ENCODE data around the gene SIGLEC14. TPM values are rescaled to one million over a fixed set of nuclear protein-coding genes. Genes with fewer than 3 reads are reported as not detected.
A peak's percentile ranks its signal among the peaks of the same experiment; 100 is the strongest.

The SIGLEC14 gene
- total RNA-seq, 2 experiments from 2014 or later: not detected

DNA sequence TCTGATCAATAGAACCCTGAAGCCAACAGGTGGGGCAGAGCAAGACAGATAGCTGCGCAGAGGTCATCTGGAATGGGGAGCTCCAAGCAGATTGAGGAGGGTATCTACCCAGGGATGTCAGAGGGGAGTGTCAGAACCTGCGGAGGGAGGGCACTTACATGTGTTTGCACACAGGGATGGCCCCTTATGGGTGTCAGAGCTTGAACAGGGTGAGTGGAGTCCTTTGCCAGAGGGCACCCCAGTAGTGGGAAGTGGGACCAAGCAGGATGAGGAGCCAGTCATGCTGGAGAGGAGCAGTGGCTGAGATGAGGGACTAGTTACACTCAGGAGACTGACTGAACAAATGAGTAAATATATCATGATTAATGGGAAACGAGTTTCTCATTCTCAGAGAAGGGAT, 17.0 kb upstream of the SIGLEC14 start:
- Mint-ChIP-seq H3K27me3 (peaks cover 21% of the 10 kb centered on the region), H3K36me3 (no peaks in the 10 kb centered on the region), H3K4me1 (ENCODE audit: low read depth) (peaks cover 4% of the 10 kb centered on the region), H3K9me3 (peaks cover 3% of the 10 kb centered on the region), H3K27ac (no peak overlapping the region), H3K4me3 (no peak overlapping the region)
- ChIA-PET CTCF (interaction anchor here (1.4 kb wide), 1 partner anchor 242 kb away, joined by 3 read pairs; no protein-coding TSS in a partner anchor), POLR2A (no interaction called here)
- DNase-seq: no peak
- intact Hi-C loops (cut with micrococcal nuclease): loop anchor here (10.0 kb wide), 1 partner anchor 111 kb away; no protein-coding TSS in a partner anchor

- H3K9me3 Mint-ChIP-seq: peaks cover 3% of the 10 kb centered on the region
- intact Hi-C loops (cut with micrococcal nuclease): loop anchor here (10.0 kb wide), 1 partner anchor 114 kb away; no protein-coding TSS in a partner anchor
- no peak overlapping the region for H3K4me3 Mint-ChIP-seq
- peaks cover 5% of the 10 kb centered on the region for H3K4me1 Mint-ChIP-seq (ENCODE audit: low read depth)
- H3K36me3 Mint-ChIP-seq: no peaks in the 10 kb centered on the region
- DNase-seq: peak; percentile 80
- POLR2A ChIA-PET: no interaction called here
- H3K27me3 Mint-ChIP-seq: peaks cover 15% of the 10 kb centered on the region
- no peak overlapping the region for H3K27ac Mint-ChIP-seq
- CTCF ChIA-PET: interaction anchor here (0.5 to 6.0 kb wide), 32 partner anchors 9 to 1096 kb away, joined by 3 to 69 read pairs (median 4); partner anchors contain the start of genes NKG7 and SIGLEC10
These were observed 14.5 kb upstream of the SIGLEC14 start for GRCh38 chr19:51660975-51661600.

GRCh38 chr19:51654783-51655182, 8.2 kb upstream of the SIGLEC14 start:
- intact Hi-C loops (cut with micrococcal nuclease): loop anchor here (5.0 to 10.0 kb wide), 3 partner anchors 80 to 232 kb away; partner anchors contain the start of gene ZNF175
- CTCF ChIA-PET: interaction anchor here (0.7 to 1.9 kb wide), 8 partner anchors 10 to 236 kb away, joined by 3 to 6 read pairs (median 3); no protein-coding TSS in a partner anchor
- Mint-ChIP-seq H3K27ac (no peak overlapping the region), H3K4me3 (no peak overlapping the region), H3K36me3 (no peaks in the 10 kb centered on the region), H3K4me1 (ENCODE audit: low read depth) (peaks cover 5% of the 10 kb centered on the region), H3K27me3 (peaks cover 14% of the 10 kb centered on the region), H3K9me3 (no peaks in the 10 kb centered on the region)
- POLR2A ChIA-PET: no interaction called here
- DNase-seq: no peak

DNA sequence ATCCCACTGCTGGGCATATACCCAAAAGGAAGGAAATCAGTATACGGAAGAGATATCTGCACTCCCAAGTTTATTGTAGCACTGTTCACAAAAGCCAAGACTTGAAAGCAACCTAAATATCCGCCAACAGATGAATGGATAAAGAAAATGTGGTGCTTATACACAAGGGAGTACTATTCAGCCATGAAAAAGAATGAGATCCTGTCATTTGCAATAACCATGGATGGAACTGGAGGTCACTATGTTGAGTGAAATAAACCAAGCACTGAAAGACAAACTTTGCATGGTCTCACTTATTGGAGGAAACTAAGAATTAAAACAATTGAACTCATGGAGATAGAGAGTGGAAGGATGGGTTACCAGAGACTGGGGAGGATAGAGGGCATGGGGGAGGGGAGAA, 6.5 kb upstream of the SIGLEC14 start:
- no peak overlapping the region for H3K27ac Mint-ChIP-seq
- intact Hi-C loops (cut with micrococcal nuclease): loop anchor here (10.0 kb wide), 2 partner anchors 78 to 138 kb away; partner anchors contain the start of gene ZNF175
- CTCF ChIA-PET: interaction anchor here (0.9 to 2.0 kb wide), 2 partner anchors 8 to 138 kb away, joined by 4 to 7 read pairs; no protein-coding TSS in a partner anchor
- H3K4me3 Mint-ChIP-seq: no peak overlapping the region
- no peaks in the 10 kb centered on the region for H3K9me3 Mint-ChIP-seq
- H3K4me1 Mint-ChIP-seq (ENCODE audit: low read depth): peaks cover 5% of the 10 kb centered on the region
- no peaks in the 10 kb centered on the region for H3K36me3 Mint-ChIP-seq
- H3K27me3 Mint-ChIP-seq: peaks cover 14% of the 10 kb centered on the region
- POLR2A ChIA-PET: no interaction called here
- no peak for DNase-seq

DNA sequence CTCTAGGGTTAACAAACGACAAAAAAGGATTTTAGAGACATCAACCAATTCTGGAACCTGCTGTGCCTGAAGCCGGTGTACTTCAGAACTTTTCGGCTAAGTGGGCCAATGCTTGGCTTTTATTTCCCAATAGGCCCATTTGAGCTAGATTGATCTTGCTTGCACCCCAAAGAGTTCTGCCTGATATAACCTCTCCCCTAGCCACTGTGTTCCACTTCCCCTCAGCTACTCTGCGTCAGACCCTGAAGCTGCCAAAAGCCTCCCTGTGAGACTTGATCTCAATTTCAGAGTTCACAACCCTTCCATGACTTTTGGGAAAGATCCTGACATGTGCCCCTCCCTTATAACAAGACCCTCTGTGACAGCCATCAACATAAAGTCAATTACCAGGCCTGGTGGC, 5.6 kb upstream of the SIGLEC14 start:
- Mint-ChIP-seq H3K9me3 (no peaks in the 10 kb centered on the region), H3K4me1 (ENCODE audit: low read depth) (peaks cover 5% of the 10 kb centered on the region), H3K27me3 (peaks cover 14% of the 10 kb centered on the region), H3K27ac (no peak overlapping the region), H3K4me3 (no peak overlapping the region), H3K36me3 (no peaks in the 10 kb centered on the region)
- ChIA-PET POLR2A (no interaction called here), CTCF (interaction anchor here (1.0 to 2.0 kb wide), 4 partner anchors 9 to 1773 kb away, joined by 3 to 7 read pairs (median 4); no protein-coding TSS in a partner anchor)
- intact Hi-C loops (cut with micrococcal nuclease): loop anchor here (10.0 kb wide), 2 partner anchors 77 to 137 kb away; partner anchors contain the start of gene ZNF175
- no peak for DNase-seq

DNA sequence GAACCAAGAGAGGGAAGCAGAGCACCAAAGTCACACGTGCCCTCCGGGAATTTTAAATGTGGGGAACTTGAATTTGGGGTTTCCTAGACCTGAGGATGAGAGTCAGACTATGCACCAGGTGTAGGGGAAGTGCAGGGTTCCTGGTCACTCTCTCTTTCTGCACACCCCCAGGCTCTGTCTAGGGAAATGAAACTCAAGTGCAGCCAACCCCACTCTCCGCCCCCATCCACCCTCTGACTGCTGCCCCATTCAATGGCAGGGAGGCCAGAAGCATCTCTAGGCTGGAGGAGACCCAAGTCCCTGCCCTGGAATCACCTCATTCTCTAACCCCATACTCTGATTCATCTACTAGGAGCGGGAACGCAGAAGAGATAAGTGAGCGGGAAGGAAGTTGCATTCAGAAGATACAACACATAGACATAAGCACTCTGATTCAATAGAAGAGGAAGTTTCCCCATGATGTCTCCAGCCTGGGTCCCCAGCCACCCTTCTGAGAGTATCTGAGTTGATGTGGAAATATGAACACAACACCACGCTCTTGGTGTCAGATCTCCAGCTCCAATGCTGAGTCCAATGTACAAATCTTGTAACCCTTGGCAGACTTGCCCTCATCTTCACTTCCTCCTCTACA, 4.7 kb upstream of the SIGLEC14 start:
- ChIA-PET CTCF (interaction anchor here (1.1 to 2.0 kb wide), 2 partner anchors 10 to 230 kb away, joined by 4 to 7 read pairs; no protein-coding TSS in a partner anchor), POLR2A (no interaction called here)
- H3K36me3 Mint-ChIP-seq: no peaks in the 10 kb centered on the region
- H3K27me3 Mint-ChIP-seq: peaks cover 15% of the 10 kb centered on the region
- no peak overlapping the region for H3K4me3 Mint-ChIP-seq
- H3K9me3 Mint-ChIP-seq: no peaks in the 10 kb centered on the region
- H3K27ac Mint-ChIP-seq: no peak overlapping the region
- no peaks in the 10 kb centered on the region for H3K4me1 Mint-ChIP-seq (ENCODE audit: low read depth)
- intact Hi-C loops (cut with micrococcal nuclease): loop anchor here (10.0 kb wide), 2 partner anchors 77 to 137 kb away; partner anchors contain the start of gene ZNF175
- no peak for DNase-seq

- ChIA-PET CTCF (interaction anchor here (1.2 kb wide), 1 partner anchor 225 kb away, joined by 3 read pairs; no protein-coding TSS in a partner anchor), POLR2A (no interaction called here)
- intact Hi-C loops (cut with micrococcal nuclease): no loop called here
- H3K27me3 Mint-ChIP-seq: peaks cover 19% of the 10 kb centered on the region
- H3K27ac Mint-ChIP-seq: no peak overlapping the region
- H3K9me3 Mint-ChIP-seq: no peaks in the 10 kb centered on the region
- no peaks in the 10 kb centered on the region for H3K36me3 Mint-ChIP-seq
- no peaks in the 10 kb centered on the region for H3K4me1 Mint-ChIP-seq (ENCODE audit: low read depth)
- no peak overlapping the region for H3K4me3 Mint-ChIP-seq
- DNase-seq: no peak
These were observed 693 bp upstream of the SIGLEC14 start for GRCh38 chr19:51647318-51647717.

DNA sequence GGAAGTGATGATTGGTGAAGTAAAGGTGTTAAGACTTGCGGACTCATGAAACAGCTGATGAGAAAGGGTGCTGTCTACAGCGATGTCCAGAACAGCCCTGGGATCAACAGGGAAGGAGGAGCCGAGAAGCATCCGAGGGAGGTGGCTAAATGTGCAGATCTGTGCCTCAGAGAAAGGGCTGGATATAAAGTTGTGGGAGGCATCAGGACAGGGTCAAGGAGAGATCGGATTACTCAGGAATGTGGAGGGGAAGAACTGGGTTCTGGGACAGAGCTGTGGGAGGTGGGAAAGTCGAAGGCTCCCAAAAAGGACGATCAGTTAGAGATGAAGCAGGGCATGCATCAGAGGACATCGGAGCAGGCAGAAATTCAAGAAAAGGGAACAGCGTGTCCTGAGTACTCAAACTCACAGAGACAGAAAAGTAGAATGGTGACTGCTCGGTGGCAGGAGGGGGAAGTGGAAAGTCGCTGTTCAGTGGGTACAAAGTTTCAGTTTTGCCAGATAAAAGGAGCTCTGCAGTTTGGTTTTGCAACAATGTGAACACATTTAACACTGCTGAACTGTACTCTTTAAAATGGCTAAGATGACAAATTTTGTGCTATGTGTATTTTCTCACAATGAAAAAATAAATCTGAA, 1.9 kb downstream of the SIGLEC14 start:
- intact Hi-C loops (cut with micrococcal nuclease): no loop called here
- no peak overlapping the region for H3K4me3 Mint-ChIP-seq
- no peak overlapping the region for H3K27ac Mint-ChIP-seq
- no peak for DNase-seq
- ChIA-PET CTCF (interaction anchor here (0.8 to 3.0 kb wide), 4 partner anchors 10 to 223 kb away, joined by 3 to 15 read pairs (median 3); no protein-coding TSS in a partner anchor), POLR2A (no interaction called here)
- H3K4me1 Mint-ChIP-seq (ENCODE audit: low read depth): no peaks in the 10 kb centered on the region
- peaks cover 29% of the 10 kb centered on the region for H3K27me3 Mint-ChIP-seq
- H3K9me3 Mint-ChIP-seq: no peaks in the 10 kb centered on the region
- no peaks in the 10 kb centered on the region for H3K36me3 Mint-ChIP-seq

GRCh38 chr19:51641648-51642047, 5.0 kb downstream of the SIGLEC14 start:
- no peaks in the 10 kb centered on the region for H3K4me1 Mint-ChIP-seq (ENCODE audit: low read depth)
- no peak overlapping the region for H3K27ac Mint-ChIP-seq
- ChIA-PET POLR2A (no interaction called here), CTCF (interaction anchor here (3.0 kb wide), 1 partner anchor 16 kb away, joined by 15 read pairs; no protein-coding TSS in a partner anchor)
- no peak overlapping the region for H3K4me3 Mint-ChIP-seq
- no peak for DNase-seq
- no peaks in the 10 kb centered on the region for H3K36me3 Mint-ChIP-seq
- H3K9me3 Mint-ChIP-seq: peaks cover 8% of the 10 kb centered on the region
- intact Hi-C loops (cut with micrococcal nuclease): no loop called here
- peaks cover 38% of the 10 kb centered on the region for H3K27me3 Mint-ChIP-seq

DNA sequence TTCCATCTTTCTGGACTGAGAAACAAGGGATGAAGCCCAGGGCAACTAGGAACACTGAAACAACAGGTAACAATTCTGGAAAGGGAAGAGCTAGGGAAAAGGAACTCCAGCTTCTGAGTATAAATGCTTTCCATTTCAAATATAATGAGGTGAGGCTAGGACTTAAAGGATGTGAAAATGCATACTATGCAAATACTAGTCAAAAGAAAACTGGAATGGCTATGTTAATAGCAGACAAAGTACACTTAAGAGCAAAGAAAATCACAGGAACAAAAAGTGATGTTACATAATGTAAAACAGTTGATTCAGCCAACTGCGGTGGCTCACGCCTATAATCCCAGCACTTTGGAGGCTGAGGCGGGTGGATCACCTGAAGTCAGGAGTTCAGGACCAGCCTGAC, 6.2 kb downstream of the SIGLEC14 start:
- ChIA-PET POLR2A (no interaction called here), CTCF (interaction anchor here (0.5 to 1.5 kb wide), 6 partner anchors 17 to 219 kb away, joined by 3 to 9 read pairs (median 3); partner anchors contain the start of gene FPR1)
- DNase-seq: no peak
- no peaks in the 10 kb centered on the region for H3K4me1 Mint-ChIP-seq (ENCODE audit: low read depth)
- H3K27me3 Mint-ChIP-seq: peaks cover 40% of the 10 kb centered on the region
- H3K4me3 Mint-ChIP-seq: no peak overlapping the region
- H3K9me3 Mint-ChIP-seq: peaks cover 9% of the 10 kb centered on the region
- intact Hi-C loops (cut with micrococcal nuclease): no loop called here
- no peaks in the 10 kb centered on the region for H3K36me3 Mint-ChIP-seq
- no peak overlapping the region for H3K27ac Mint-ChIP-seq

- no peaks in the 10 kb centered on the region for H3K4me1 Mint-ChIP-seq (ENCODE audit: low read depth)
- no peak overlapping the region for H3K4me3 Mint-ChIP-seq
- peaks cover 9% of the 10 kb centered on the region for H3K9me3 Mint-ChIP-seq
- no peaks in the 10 kb centered on the region for H3K36me3 Mint-ChIP-seq
- intact Hi-C loops (cut with micrococcal nuclease): no loop called here
- H3K27me3 Mint-ChIP-seq: peaks cover 40% of the 10 kb centered on the region
- CTCF ChIA-PET: interaction anchor here (1.0 to 1.5 kb wide), 4 partner anchors 17 to 134 kb away, joined by 3 to 9 read pairs (median 4); no protein-coding TSS in a partner anchor
- POLR2A ChIA-PET: no interaction called here
- DNase-seq: no peak
- H3K27ac Mint-ChIP-seq: no peak overlapping the region
These were observed 6.7 kb downstream of the SIGLEC14 start for GRCh38 chr19:51639916-51640315.

Data from activated CD4-positive, alpha-beta memory T cell treated with anti-CD3 and anti-CD28 coated beads for 36 hours (primary cell).